K562 (cell line): ENCODE measurements around the gene KLHL18. TPM values are rescaled to one million over a fixed set of nuclear protein-coding genes. Genes with fewer than 3 reads are reported as not detected.

Experiments used
- DDX20 ChIP-seq: fragments of 450-650 bp; IDR thresholded peaks from 2 replicates; pipeline ENCODE4 v1.6.1; 2016; ENCODE audit warnings: missing genetic modification characterization, low read depth, mild to moderate bottlenecking, missing compliant biosample characterization, moderate library complexity
- FOXJ2 ChIP-seq: fragments of 200-800 bp; sonication (Bioruptor generic); IDR thresholded peaks from 2 replicates; pipeline ENCODE4 v1.6.1; 2016; ENCODE audit warnings: missing genetic modification characterization, missing compliant biosample characterization
- NR0B1 ChIP-seq: fragments of 450-650 bp; IDR thresholded peaks from one replicate; pipeline ENCODE4 v1.6.1; 2018; ENCODE audit warnings: mild to moderate bottlenecking, moderate library complexity; ENCODE audit not compliant: partially characterized antibody
- RAD21 ChIP-seq, 2 experiments: fragments of 250-450 bp in 1 of 2; fragments of 450-650 bp in 1 of 2; sonication (Bioruptor Pico) in 1 of 2; formaldehyde crosslinking in 1 of 2; IDR thresholded peaks in 1 of 2; conservative IDR thresholded peaks in 1 of 2; 2 replicates each; pipeline versions ENCODE4 v1.4.0 to v1.8.0; 2020 to 2022; ENCODE audit warnings: mild to moderate bottlenecking in 2 of 2, moderate library complexity in 1 of 2
- RBM39 ChIP-seq: fragments of 200-400 bp; formaldehyde crosslinking; optimal IDR thresholded peaks from 2 replicates; pipeline ENCODE3; 2018; ENCODE audit warnings: low read depth, low read length
- SAP30 ChIP-seq: fragments of 200-600 bp; sonication (generic); IDR thresholded peaks from 2 replicates; pipeline ENCODE4 v1.6.1; 2012; ENCODE audit warnings: borderline replicate concordance, low read depth, mild to moderate bottlenecking, moderate library complexity, low read length, control low read depth, inconsistent platforms; ENCODE audit not compliant: insufficient read depth, poor library complexity, severe bottlenecking
- TARDBP ChIP-seq: fragments of 450-650 bp; IDR thresholded peaks from 2 replicates; pipeline ENCODE4 v1.6.1; 2016
- TEAD2 ChIP-seq: fragments of 450-650 bp; IDR thresholded peaks from 2 replicates; pipeline ENCODE4 v1.6.1; 2016; ENCODE audit warnings: missing genetic modification characterization, control low read depth, missing compliant biosample characterization
- ZBTB34 ChIP-seq: fragments of 250-450 bp; sonication (Bioruptor Pico); IDR thresholded peaks from 2 replicates; pipeline ENCODE4 v1.8.0; 2021; ENCODE audit warnings: mild to moderate bottlenecking, moderate library complexity
- ZNF239 ChIP-seq: fragments of 250-450 bp; sonication (Bioruptor Pico); IDR thresholded peaks from 2 replicates; pipeline ENCODE4 v1.4.0; 2020; ENCODE audit warnings: mild to moderate bottlenecking
- ZNF408 ChIP-seq: fragments of 250-450 bp; sonication (Bioruptor Pico); IDR thresholded peaks from 2 replicates; pipeline ENCODE4 v1.4.0; 2020; ENCODE audit warnings: low read depth, mild to moderate bottlenecking, moderate library complexity
- ZNF511 ChIP-seq: sonication (generic); formaldehyde crosslinking; IDR thresholded peaks from 2 replicates; pipeline ENCODE4 v1.8.0; 2022; ENCODE audit warnings: mild to moderate bottlenecking, missing genetic modification reagents
- ZNF830 ChIP-seq: fragments of 250-450 bp; sonication (Bioruptor Pico); IDR thresholded peaks from 2 replicates; pipeline ENCODE4 v1.5.0; 2021; ENCODE audit warnings: mild to moderate bottlenecking
- polyA plus RNA-seq, 8 experiments: library from polyadenylated mRNA; depleted of rRNA in 4 of 8; stranded (reverse) in 5 of 8; unstranded in 3 of 8; fragments of >200 nt; fragmentation: Nextera tagmentation in 2 of 8; fragmentation: Illumina TruSeq in 1 of 8; extraction: Ambion mirVana in 2 of 8; extraction: Trizol in 1 of 8; gene quantifications; 2 replicates each; pipeline versions ENCODE4 v1.2.1 to v1.2.3, GENCODE V29; 2011 to 2014; ENCODE audit warnings: inconsistent platforms in 1 of 8, missing spikeins in 1 of 8
- total RNA-seq, 7 experiments: library from RNA; depleted of rRNA in 6 of 7; stranded (reverse); fragments of >200 nt in 6 of 7; fragmentation: Illumina TruSeq in 2 of 7; extraction: Trizol in 2 of 7; gene quantifications; 2 replicates each; pipeline versions ENCODE4 v1.2.1 to v1.2.3, GENCODE V29; 2011 to 2021; ENCODE audit warnings: low replicate concordance in 1 of 7
- TF ChIP-seq, protein P1 (sequence below): sonication (generic); formaldehyde crosslinking; IDR thresholded peaks from 2 replicates; pipeline ENCODE4 v1.8.0; 2023; ENCODE audit warnings: mild to moderate bottlenecking, missing genetic modification reagents
- TF ChIP-seq, protein P2 (sequence below): sonication (generic); formaldehyde crosslinking; IDR thresholded peaks from 2 replicates; pipeline ENCODE4 v1.8.0; 2023; ENCODE audit warnings: mild to moderate bottlenecking, missing genetic modification reagents
- TF ChIP-seq, protein P3 (sequence below): sonication (generic); formaldehyde crosslinking; IDR thresholded peaks from 2 replicates; pipeline ENCODE4 v1.8.1; 2022; ENCODE audit warnings: missing genetic modification reagents

KLHL18 gene
- total and polyA plus RNA-seq, 9 of the 15 experiments (the other 6 are each of a cell fraction or from before 2014, with no cell fraction given): 26.7 to 97.5 (median 48.7) TPM

DNA sequence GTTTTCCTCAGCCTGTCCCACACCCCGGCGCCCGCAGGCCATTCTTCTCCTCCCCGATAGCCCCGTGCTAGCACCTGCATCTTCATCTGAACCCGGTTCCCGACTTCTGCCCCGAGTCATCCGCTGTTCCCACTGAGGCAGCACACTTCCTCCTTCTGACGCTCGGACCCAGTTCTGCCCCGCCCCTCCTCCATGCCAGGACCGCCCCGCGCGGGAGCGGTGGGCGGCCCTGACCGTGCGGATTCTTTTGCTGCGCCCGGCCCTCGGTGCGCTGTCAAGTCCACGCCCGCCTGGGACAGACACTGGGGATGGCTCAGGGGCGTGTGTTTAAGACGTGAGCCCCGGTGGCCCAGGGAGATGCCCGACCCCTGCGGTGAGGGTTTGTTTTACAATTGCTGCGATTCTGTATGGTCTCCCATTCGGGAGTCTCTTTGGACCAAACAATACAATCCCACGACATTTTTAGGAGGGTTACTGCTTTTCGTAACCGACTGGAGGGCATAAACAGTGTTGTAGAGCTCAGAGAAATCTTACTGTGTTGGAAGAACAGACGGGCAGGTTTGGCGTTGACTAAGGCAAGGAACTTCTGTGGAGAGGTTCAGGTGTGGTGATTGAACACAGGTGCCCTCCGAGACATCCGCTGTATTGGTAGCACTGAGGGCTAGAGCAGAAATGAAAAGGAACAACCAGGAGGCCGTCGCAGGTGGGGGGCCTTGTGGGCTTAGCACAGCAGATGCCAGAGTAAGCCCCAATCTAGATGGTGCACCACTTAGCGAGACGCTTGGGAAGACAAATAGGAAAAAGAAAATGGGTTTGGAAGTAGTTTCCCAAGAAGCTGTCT, 98.8 kb downstream of the KLHL18 start (continued):
- TF ChIP-seq, protein P1, sequence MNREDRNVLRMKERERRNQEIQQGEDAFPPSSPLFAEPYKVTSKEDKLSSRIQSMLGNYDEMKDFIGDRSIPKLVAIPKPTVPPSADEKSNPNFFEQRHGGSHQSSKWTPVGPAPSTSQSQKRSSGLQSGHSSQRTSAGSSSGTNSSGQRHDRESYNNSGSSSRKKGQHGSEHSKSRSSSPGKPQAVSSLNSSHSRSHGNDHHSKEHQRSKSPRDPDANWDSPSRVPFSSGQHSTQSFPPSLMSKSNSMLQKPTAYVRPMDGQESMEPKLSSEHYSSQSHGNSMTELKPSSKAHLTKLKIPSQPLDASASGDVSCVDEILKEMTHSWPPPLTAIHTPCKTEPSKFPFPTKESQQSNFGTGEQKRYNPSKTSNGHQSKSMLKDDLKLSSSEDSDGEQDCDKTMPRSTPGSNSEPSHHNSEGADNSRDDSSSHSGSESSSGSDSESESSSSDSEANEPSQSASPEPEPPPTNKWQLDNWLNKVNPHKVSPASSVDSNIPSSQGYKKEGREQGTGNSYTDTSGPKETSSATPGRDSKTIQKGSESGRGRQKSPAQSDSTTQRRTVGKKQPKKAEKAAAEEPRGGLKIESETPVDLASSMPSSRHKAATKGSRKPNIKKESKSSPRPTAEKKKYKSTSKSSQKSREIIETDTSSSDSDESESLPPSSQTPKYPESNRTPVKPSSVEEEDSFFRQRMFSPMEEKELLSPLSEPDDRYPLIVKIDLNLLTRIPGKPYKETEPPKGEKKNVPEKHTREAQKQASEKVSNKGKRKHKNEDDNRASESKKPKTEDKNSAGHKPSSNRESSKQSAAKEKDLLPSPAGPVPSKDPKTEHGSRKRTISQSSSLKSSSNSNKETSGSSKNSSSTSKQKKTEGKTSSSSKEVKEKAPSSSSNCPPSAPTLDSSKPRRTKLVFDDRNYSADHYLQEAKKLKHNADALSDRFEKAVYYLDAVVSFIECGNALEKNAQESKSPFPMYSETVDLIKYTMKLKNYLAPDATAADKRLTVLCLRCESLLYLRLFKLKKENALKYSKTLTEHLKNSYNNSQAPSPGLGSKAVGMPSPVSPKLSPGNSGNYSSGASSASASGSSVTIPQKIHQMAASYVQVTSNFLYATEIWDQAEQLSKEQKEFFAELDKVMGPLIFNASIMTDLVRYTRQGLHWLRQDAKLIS (CRISPR knock-in tag): no peak; the same call in 1 of the 2 replicates
- TF ChIP-seq ZNF239 (CRISPR knock-in tag) (no peak), RAD21 (CRISPR knock-in tag; conservative IDR thresholded peaks at IDR 0.05 in 1 of 2, IDR thresholded peaks at IDR 0.05 in 1 of 2) (0 out of 4 replicates have a peak, but pooled peaks of 1 of the 2 experiments have one; percentile 4), NR0B1 (no peak), FOXJ2 (tag) (no peak), DDX20 (no peak), SAP30 (peak; percentile 73), TARDBP (no peak), ZNF830 (peak; percentile 81; the same call in 1 of the 2 replicates), ZNF408 (CRISPR knock-in tag) (no peak), TEAD2 (tag) (no peak), ZBTB34 (CRISPR knock-in tag) (no peak), RBM39 (no peak), ZNF511 (CRISPR knock-in tag) (0 out of 2 replicates have a peak, but pooled peaks have one; percentile 73)
- TF ChIP-seq, protein P2, sequence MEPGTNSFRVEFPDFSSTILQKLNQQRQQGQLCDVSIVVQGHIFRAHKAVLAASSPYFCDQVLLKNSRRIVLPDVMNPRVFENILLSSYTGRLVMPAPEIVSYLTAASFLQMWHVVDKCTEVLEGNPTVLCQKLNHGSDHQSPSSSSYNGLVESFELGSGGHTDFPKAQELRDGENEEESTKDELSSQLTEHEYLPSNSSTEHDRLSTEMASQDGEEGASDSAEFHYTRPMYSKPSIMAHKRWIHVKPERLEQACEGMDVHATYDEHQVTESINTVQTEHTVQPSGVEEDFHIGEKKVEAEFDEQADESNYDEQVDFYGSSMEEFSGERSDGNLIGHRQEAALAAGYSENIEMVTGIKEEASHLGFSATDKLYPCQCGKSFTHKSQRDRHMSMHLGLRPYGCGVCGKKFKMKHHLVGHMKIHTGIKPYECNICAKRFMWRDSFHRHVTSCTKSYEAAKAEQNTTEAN (CRISPR knock-in tag): no peak
- TF ChIP-seq, protein P3, sequence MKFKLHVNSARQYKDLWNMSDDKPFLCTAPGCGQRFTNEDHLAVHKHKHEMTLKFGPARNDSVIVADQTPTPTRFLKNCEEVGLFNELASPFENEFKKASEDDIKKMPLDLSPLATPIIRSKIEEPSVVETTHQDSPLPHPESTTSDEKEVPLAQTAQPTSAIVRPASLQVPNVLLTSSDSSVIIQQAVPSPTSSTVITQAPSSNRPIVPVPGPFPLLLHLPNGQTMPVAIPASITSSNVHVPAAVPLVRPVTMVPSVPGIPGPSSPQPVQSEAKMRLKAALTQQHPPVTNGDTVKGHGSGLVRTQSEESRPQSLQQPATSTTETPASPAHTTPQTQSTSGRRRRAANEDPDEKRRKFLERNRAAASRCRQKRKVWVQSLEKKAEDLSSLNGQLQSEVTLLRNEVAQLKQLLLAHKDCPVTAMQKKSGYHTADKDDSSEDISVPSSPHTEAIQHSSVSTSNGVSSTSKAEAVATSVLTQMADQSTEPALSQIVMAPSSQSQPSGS: no peak
